ENCODE measurements around the gene FPGS.
A peak's percentile ranks its signal among the peaks of the same experiment; 100 is the strongest.

Gene FPGS

GRCh38 chr9:127853312-127854183 lies 50.9 kb downstream of the FPGS start:
- TF ChIP-seq CTCF (IDR thresholded peaks at IDR 0.05; ENCODE audit: insufficient read depth, low read depth, low read length, missing control alignments) = no peak
- no peak overlapping the region for H3K4me3 ChIP-seq (ENCODE audit: low read length)
- DNase-seq (ENCODE audit: low read depth) = no peak

GRCh38 chr9:127854184-127854806 lies 51.6 kb downstream of the FPGS start, which contains the start of gene ENG:
Gene ENG (minus strand): TSS chr9:127854658. CDS start chr9:127854355, 303 bp downstream.
- H3K4me3 ChIP-seq (ENCODE audit: low read length) = no peak within 1 kb of the TSS
- TF ChIP-seq CTCF (IDR thresholded peaks at IDR 0.05; ENCODE audit: insufficient read depth, low read depth, low read length, missing control alignments) = no peak
- peak; percentile 53 for DNase-seq (ENCODE audit: low read depth)

GRCh38 chr9:127854960-127855359 lies 52.3 kb downstream of the FPGS start:
- no peak for TF ChIP-seq CTCF (IDR thresholded peaks at IDR 0.05; ENCODE audit: insufficient read depth, low read depth, low read length, missing control alignments)
- DNase-seq (ENCODE audit: low read depth) = no peak
- H3K4me3 ChIP-seq (ENCODE audit: low read length) = no peak overlapping the region

- DNase-seq (ENCODE audit: low read depth) = no peak
- no peak for TF ChIP-seq CTCF (IDR thresholded peaks at IDR 0.05; ENCODE audit: insufficient read depth, low read depth, low read length, missing control alignments)
- H3K4me3 ChIP-seq (ENCODE audit: low read length) = no peak overlapping the region
Measured at GRCh38 chr9:127855522-127855921, 52.8 kb downstream of the FPGS start.

- TF ChIP-seq CTCF (IDR thresholded peaks at IDR 0.05; ENCODE audit: insufficient read depth, low read depth, low read length, missing control alignments) = no peak
- no peak overlapping the region for H3K4me3 ChIP-seq (ENCODE audit: low read length)
- DNase-seq (ENCODE audit: low read depth) = no peak
Measured at GRCh38 chr9:127856094-127856728, 53.5 kb downstream of the FPGS start.

GRCh38 chr9:127856729-127857116 lies 54.0 kb downstream of the FPGS start:
- no peak for DNase-seq (ENCODE audit: low read depth)
- H3K4me3 ChIP-seq (ENCODE audit: low read length) = no peak overlapping the region
- no peak for TF ChIP-seq CTCF (IDR thresholded peaks at IDR 0.05; ENCODE audit: insufficient read depth, low read depth, low read length, missing control alignments)

Measured in epithelial cell of esophagus (primary cell).